Caco-2 (cell line): ENCODE measurements around the gene TLE2. TPM values are rescaled to one million over a fixed set of nuclear protein-coding genes. Genes with fewer than 3 reads are reported as not detected.

Source experiments
- BruUV-seq: library from RNA; stranded (reverse); fragments of 400-500 nt; replicated peaks from 2 replicates; lab custom pipeline; 2021; lab: Mats Ljungman, UMichigan
- CTCF ChIA-PET: fragments of 300-600 bp; sonication (Branson Sonifier 250); formaldehyde crosslinking; loops from one replicate; lab custom pipeline; 2022; ENCODE audit warnings: antibody characterized with exemption; lab: Charles Lee
- POLR2A ChIA-PET: fragments of 300-600 bp; sonication (Branson Sonifier 250); formaldehyde crosslinking; loops from one replicate; lab custom pipeline; 2022; ENCODE audit warnings: antibody characterized with exemption; lab: Charles Lee
- DNase-seq, 2 experiments: peaks; one replicate each; pipeline versions ENCODE4 v3.0.0 to v3.0.0-alpha.2; 2020 to 2022
- H3K27me3 ChIP-seq: replicated peaks from 2 replicates; pipeline ENCODE4 v1.6.0; 2011; ENCODE audit warnings: low read length; ENCODE audit not compliant: control insufficient read depth, insufficient read depth
- H3K36me3 ChIP-seq: 2 replicates; pipeline ENCODE4 v1.5.1; 2011; ENCODE audit warnings: low read length; ENCODE audit not compliant: control insufficient read depth, insufficient read depth
- H3K4me1 ChIP-seq: fragments of 250-450 bp; sonication (Bioruptor Pico); 2 replicates; pipeline ENCODE4 v1.5.1; 2020; ENCODE audit warnings: mild to moderate bottlenecking
- H3K4me3 ChIP-seq: 2 replicates; pipeline ENCODE4 v1.5.1; 2011; ENCODE audit warnings: low read depth, mild to moderate bottlenecking, control low read depth, low read length
- H3K9me3 ChIP-seq: fragments of 250-450 bp; sonication (Bioruptor Pico); 2 replicates; pipeline ENCODE4 v1.5.1; 2020; ENCODE audit warnings: mild to moderate bottlenecking, moderate library complexity
- H3K27ac Mint-ChIP-seq: one replicate; pipeline ENCODE4 v1.8.0; 2022; ENCODE audit warnings: mixed read lengths; ENCODE audit not compliant: unreplicated experiment
- H3K27me3 Mint-ChIP-seq: one replicate; pipeline ENCODE4 v1.8.0; 2022; ENCODE audit warnings: mixed read lengths; ENCODE audit not compliant: insufficient read depth, unreplicated experiment
- H3K36me3 Mint-ChIP-seq: one replicate; pipeline ENCODE4 v1.8.0; 2022; ENCODE audit warnings: mild to moderate bottlenecking, mixed read lengths; ENCODE audit not compliant: insufficient read depth, unreplicated experiment
- H3K4me1 Mint-ChIP-seq: one replicate; pipeline ENCODE4 v1.8.0; 2022; ENCODE audit warnings: low read depth, mixed read lengths; ENCODE audit not compliant: unreplicated experiment
- H3K4me3 Mint-ChIP-seq: one replicate; pipeline ENCODE4 v1.8.0; 2022; ENCODE audit warnings: mild to moderate bottlenecking, moderate library complexity, mixed read lengths; ENCODE audit not compliant: unreplicated experiment
- H3K9me3 Mint-ChIP-seq: one replicate; pipeline ENCODE4 v1.8.0; 2022; ENCODE audit warnings: mixed read lengths; ENCODE audit not compliant: unreplicated experiment
- intact Hi-C: fragments of 100-400 bp; cut with micrococcal nuclease; formaldehyde crosslinking; loops from one replicate; pipeline ENCODE4 v1.10.0; 2022; ENCODE audit not compliant: unreplicated experiment
- total RNA-seq: library from RNA; stranded (reverse); gene quantifications from 2 replicates; pipeline ENCODE4 v1.2.3, GENCODE V29; 2022
- TF ChIP-seq, protein P1 (sequence below), 2 experiments: fragments of 200-600 bp in 1 of 2; IDR thresholded peaks; 1 replicate in 1 of 2; 2 replicates in 1 of 2; pipeline versions ENCODE4 v1.5.1 to v1.8.0; 2011 to 2022; ENCODE audit warnings: antibody characterized with exemption in 1 of 2, control low read depth in 1 of 2, inconsistent platforms in 1 of 2, low read depth in 1 of 2, low read length in 1 of 2, mild to moderate bottlenecking in 1 of 2, moderate library complexity in 1 of 2; ENCODE audit not compliant: insufficient read depth in 1 of 2, severe bottlenecking in 1 of 2, unreplicated experiment in 1 of 2

Gene TLE2
- total RNA-seq, 1 experiment from 2014 or later: 31.3 TPM

DNA sequence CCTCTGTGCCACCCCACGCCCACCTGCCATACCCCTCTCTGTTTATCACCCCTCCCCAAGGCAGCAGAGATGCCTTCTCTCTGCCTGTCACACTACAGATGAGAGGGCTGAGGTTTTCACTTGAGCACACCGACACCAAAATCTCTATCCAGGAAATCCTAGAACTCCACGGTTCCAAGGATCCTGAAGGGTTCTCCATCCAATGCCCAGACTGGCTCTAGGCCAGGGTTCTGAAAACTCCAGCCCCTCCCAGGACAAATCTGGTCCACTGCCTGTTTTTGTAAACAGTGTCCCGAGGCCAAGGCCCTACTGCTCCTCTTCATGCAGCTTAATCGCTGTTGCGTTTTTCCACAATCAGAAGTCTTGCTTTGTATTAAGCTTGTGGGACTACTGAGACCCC lies 20.1 kb downstream of the TLE2 start:
- H3K4me1 Mint-ChIP-seq: no peaks in the 10 kb centered on the region
- intact Hi-C loops: no loop called here

DNA sequence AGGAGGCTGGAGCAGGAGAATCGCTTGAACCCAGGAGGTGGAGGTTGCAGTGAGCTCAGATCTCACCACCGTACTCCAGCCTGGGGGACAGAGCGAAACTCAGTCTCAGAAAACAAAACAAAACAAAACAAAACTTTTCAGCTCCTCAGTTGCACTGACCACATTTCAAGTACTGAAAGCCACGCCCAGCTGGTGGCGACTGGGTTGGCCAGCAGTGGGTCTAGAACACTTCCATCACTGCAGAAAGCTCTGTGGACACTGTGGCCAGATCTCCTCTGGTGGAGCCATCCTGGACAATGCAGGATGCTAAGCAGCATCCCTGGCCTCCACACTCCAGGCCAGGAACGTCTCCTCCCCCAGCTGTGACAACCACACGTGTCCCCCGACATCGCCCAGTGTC lies 21.1 kb downstream of the TLE2 start:
- no TSS peak for BruUV-seq
- no peak overlapping the region for H3K4me3 Mint-ChIP-seq
- Histone ChIP-seq H3K4me3 (no peak overlapping the region), H3K9me3 (no peaks in the 10 kb centered on the region), H3K36me3 (peaks cover 2% of the 10 kb centered on the region; the same call in 1 of the 2 replicates), H3K4me1 (no peaks in the 10 kb centered on the region), H3K27me3 (no peaks in the 10 kb centered on the region)
- H3K27ac Mint-ChIP-seq: no peak overlapping the region
- ChIA-PET CTCF (no interaction called here), POLR2A (no interaction called here)
- no peaks in the 10 kb centered on the region for H3K4me1 Mint-ChIP-seq
- no peaks in the 10 kb centered on the region for H3K9me3 Mint-ChIP-seq
- TF ChIP-seq, protein P1, sequence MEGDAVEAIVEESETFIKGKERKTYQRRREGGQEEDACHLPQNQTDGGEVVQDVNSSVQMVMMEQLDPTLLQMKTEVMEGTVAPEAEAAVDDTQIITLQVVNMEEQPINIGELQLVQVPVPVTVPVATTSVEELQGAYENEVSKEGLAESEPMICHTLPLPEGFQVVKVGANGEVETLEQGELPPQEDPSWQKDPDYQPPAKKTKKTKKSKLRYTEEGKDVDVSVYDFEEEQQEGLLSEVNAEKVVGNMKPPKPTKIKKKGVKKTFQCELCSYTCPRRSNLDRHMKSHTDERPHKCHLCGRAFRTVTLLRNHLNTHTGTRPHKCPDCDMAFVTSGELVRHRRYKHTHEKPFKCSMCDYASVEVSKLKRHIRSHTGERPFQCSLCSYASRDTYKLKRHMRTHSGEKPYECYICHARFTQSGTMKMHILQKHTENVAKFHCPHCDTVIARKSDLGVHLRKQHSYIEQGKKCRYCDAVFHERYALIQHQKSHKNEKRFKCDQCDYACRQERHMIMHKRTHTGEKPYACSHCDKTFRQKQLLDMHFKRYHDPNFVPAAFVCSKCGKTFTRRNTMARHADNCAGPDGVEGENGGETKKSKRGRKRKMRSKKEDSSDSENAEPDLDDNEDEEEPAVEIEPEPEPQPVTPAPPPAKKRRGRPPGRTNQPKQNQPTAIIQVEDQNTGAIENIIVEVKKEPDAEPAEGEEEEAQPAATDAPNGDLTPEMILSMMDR (IDR thresholded peaks at IDR 0.05; ENCODE audit: insufficient read depth in 1 of 2, low read depth in 1 of 2, low read length in 1 of 2, severe bottlenecking in 1 of 2, unreplicated experiment in 1 of 2): no peak
- no peaks in the 10 kb centered on the region for H3K27me3 Mint-ChIP-seq
- intact Hi-C loops: no loop called here
- H3K36me3 Mint-ChIP-seq: no peaks in the 10 kb centered on the region
- DNase-seq: no peak

More for the DNA sequence above, 20.1 kb downstream of the TLE2 start:
- no peak for DNase-seq
- no peak overlapping the region for H3K27ac Mint-ChIP-seq
- H3K9me3 Mint-ChIP-seq: no peaks in the 10 kb centered on the region
- H3K27me3 Mint-ChIP-seq: no peaks in the 10 kb centered on the region
- no peaks in the 10 kb centered on the region for H3K27me3 ChIP-seq
- BruUV-seq: no TSS peak
- H3K4me1 ChIP-seq: no peaks in the 10 kb centered on the region
- no peaks in the 10 kb centered on the region for H3K9me3 ChIP-seq
- H3K36me3 Mint-ChIP-seq: no peaks in the 10 kb centered on the region
- peaks cover 2% of the 10 kb centered on the region; the same call in 1 of the 2 replicates for H3K36me3 ChIP-seq
- H3K4me3 Mint-ChIP-seq: no peak overlapping the region
- TF ChIP-seq, protein P1 (IDR thresholded peaks at IDR 0.05; ENCODE audit: insufficient read depth in 1 of 2, low read depth in 1 of 2, low read length in 1 of 2, severe bottlenecking in 1 of 2, unreplicated experiment in 1 of 2): no peak
- POLR2A ChIA-PET: no interaction called here
- no peak overlapping the region for H3K4me3 ChIP-seq
- CTCF ChIA-PET: no interaction called here

DNA sequence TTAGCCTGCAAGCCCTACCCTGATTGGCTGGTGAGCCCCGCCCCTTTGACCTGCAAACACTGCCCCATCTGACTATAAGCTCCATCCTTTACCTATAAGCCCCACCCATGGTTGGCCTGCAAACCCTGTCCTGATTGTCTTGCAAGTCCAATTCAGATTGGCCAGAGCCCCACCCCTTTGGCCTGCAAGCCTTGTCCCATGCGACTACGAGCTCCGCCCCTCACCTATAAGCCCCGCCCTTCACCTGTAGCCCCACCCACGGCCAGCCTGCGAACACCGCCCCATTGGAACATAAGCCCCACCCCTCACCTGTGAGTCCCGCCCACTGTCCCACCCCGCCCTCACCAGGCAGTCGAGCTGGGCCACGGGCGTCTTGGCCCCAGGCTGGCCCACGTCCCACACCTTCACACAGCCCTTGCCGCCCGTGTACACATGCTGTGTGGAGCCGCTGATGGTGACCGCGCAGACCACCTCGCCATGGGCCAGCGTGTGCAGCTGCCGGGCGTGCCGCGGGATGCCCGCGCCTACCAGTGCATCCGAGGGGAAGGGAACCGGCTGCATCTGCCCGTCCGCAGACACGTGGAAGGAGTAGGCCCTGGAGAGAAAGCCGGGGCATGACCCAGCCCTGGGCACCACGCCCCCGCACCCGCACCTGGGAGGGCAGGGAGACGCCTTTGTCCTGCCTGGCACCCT lies 22.9 kb downstream of the TLE2 start:
- Mint-ChIP-seq H3K4me3 (no peak overlapping the region), H3K9me3 (no peaks in the 10 kb centered on the region), H3K4me1 (no peaks in the 10 kb centered on the region), H3K36me3 (peaks cover 5% of the 10 kb centered on the region), H3K27ac (no peak overlapping the region), H3K27me3 (no peaks in the 10 kb centered on the region)
- POLR2A ChIA-PET: no interaction called here
- TF ChIP-seq, protein P1 (IDR thresholded peaks at IDR 0.05; ENCODE audit: insufficient read depth in 1 of 2, low read depth in 1 of 2, low read length in 1 of 2, severe bottlenecking in 1 of 2, unreplicated experiment in 1 of 2): no peak
- Histone ChIP-seq H3K4me3 (no peak overlapping the region), H3K36me3 (peaks cover 2% of the 10 kb centered on the region; the same call in 1 of the 2 replicates), H3K9me3 (no peaks in the 10 kb centered on the region), H3K27me3 (no peaks in the 10 kb centered on the region), H3K4me1 (no peaks in the 10 kb centered on the region)
- no TSS peak for BruUV-seq
- intact Hi-C loops: no loop called here
- CTCF ChIA-PET: interaction anchor here (0.5 kb wide), 1 partner anchor 54 kb away, joined by 3 read pairs; no protein-coding TSS in a partner anchor
- DNase-seq: peak; percentile 64 to 75
